ENCODE data around the gene GNB1L. TPM values are rescaled to one million over a fixed set of nuclear protein-coding genes. Genes with fewer than 3 reads are reported as not detected.

Gene GNB1L
- total RNA-seq, 1 donor from 2014 or later = 7.0 TPM

DNA sequence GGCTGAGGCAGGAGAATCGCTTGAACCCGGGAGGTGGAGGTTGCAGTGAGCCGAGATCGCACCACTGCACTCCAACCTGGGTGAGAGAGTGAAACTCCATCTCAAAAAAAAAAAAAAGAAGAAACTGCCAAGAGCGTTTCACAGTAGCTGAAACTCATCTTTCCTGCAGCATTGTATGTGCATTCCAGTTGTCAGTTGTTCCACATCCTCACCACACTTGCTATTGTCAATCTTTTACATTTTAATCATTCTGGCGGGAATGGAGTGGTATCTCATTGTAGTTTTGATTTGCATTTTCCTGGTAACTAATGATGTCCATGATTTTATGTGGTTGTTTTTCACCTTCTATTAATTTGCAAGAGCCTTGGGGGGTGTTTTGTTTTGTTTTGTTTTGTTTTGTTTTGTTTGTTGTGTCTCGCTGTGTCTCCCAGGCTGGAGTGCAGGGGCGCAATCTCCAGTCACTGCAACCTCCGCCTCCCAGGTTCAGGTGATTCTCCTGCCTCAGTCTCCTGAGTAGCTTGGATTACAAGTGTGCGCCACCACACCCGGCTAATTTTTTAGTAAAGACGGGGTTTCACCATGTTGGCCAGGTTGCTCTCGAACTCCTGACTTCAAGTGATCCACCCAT is 8.1 kb upstream of the GNB1L start:
- Histone ChIP-seq H3K36me3 (ENCODE audit: control insufficient read depth, insufficient read depth, low read length) (no peaks in the 10 kb centered on the region), H3K27me3 (ENCODE audit: control insufficient read depth, insufficient read depth, low read length) (no peaks in the 10 kb centered on the region), H3K4me3 (ENCODE audit: low read depth, low read length) (no peak overlapping the region)
- no peak for DNase-seq (ENCODE audit: low read depth)
- TF ChIP-seq, protein P1, sequence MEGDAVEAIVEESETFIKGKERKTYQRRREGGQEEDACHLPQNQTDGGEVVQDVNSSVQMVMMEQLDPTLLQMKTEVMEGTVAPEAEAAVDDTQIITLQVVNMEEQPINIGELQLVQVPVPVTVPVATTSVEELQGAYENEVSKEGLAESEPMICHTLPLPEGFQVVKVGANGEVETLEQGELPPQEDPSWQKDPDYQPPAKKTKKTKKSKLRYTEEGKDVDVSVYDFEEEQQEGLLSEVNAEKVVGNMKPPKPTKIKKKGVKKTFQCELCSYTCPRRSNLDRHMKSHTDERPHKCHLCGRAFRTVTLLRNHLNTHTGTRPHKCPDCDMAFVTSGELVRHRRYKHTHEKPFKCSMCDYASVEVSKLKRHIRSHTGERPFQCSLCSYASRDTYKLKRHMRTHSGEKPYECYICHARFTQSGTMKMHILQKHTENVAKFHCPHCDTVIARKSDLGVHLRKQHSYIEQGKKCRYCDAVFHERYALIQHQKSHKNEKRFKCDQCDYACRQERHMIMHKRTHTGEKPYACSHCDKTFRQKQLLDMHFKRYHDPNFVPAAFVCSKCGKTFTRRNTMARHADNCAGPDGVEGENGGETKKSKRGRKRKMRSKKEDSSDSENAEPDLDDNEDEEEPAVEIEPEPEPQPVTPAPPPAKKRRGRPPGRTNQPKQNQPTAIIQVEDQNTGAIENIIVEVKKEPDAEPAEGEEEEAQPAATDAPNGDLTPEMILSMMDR (IDR thresholded peaks at IDR 0.05; ENCODE audit: insufficient read depth, low read length, poor library complexity, severe bottlenecking) = no peak

DNA sequence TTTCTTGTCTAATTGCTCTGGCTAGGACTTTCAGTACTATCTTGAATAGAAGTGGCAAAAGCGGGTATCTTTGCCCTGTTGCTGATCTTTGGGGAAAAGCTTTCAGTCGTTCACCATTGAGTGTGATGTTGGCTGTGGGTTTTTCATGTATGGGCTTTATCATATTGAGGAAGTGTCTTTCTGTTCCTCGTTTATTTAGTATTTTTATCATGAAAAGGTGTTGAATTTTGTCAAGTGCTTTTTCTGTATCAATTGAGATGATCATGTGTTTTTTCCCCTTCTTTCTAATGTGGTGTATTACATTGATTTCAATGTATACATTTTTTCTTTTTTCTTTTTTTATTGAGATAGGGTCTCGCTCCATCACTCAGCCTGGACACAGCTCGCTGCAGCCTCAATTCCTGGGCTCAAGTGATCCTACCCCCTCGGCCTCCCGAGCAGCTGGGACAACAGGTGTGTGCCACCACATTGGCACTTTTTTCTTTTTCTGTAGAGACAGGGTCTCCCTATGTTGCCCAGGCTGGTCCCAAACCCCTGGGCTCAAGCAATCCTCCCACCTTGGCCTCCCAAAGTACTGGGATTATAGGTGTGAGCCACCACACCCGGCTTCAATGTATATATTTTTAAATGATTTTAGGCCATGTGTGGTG is 5.3 kb upstream of the GNB1L start:
- no peak for DNase-seq (ENCODE audit: low read depth)
- Histone ChIP-seq H3K36me3 (ENCODE audit: control insufficient read depth, insufficient read depth, low read length) (no peaks in the 10 kb centered on the region), H3K27me3 (ENCODE audit: control insufficient read depth, insufficient read depth, low read length) (no peaks in the 10 kb centered on the region), H3K4me3 (ENCODE audit: low read depth, low read length) (no peak overlapping the region)
- TF ChIP-seq, protein P1 (IDR thresholded peaks at IDR 0.05; ENCODE audit: insufficient read depth, low read length, poor library complexity, severe bottlenecking) = no peak

DNA sequence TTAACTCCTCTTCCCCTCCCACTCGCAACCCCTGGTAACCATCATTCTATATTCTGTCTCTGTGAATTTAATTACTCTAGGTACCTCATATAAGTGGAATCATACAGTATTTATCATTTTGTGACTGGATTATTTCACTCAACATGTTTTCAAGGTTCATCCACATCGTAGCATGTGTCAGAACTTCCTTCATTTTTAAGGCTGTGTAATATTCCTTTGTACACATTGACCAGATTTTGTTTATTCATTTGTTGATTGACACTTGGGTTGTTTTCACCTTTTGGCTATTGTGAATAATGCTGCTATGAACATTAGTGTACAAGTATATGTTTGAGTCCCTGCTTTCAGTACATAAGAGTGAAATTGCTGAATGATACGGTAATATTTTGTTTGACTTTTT is 2.7 kb upstream of the GNB1L start:
- TF ChIP-seq, protein P1 (IDR thresholded peaks at IDR 0.05; ENCODE audit: insufficient read depth, low read length, poor library complexity, severe bottlenecking) = no peak
- no peak for DNase-seq (ENCODE audit: low read depth)

DNA sequence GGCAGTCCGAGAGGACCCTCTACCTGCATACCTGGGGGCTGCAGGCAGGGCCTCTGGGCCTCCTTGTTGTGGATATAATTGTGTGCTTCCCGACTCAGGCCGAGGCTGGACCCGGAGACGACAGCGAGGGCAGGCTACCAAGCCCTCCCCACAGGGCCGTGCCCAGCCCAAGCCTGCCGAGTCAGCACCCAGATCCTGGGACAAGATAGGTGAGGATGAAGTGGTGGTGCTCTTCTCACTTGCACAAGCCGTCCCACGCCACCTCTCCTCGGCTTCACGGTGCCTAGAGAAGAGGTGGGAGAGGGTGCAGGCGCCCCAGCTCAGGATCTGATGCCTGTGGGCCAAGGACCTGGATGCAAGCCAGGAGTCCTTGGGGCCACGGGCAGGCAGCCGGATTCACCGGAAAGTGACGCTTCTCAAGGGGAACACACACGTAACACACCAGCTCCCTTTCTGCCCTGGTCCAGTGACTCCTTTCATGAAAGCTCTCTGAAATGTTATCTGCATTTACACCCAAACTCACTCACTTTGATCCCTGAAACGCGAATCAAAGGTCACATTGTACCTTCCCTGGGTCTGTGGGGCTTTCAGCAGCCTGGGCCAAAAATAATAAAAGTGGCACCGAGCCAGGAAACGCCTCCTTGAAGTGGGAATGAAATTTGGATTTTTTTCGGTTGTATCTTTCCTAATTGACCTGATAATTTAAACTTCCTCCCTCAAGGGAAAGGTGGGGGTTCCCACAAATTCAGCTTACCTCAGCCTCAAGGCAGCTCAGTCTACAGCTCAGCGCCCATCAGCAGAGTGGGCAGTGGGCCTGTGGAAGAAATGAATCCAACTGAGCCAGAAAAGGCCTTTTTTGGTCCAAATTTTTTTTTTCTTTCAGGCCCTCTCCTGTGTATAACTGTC is 1.1 kb upstream of the GNB1L start:
- TF ChIP-seq, protein P1 (IDR thresholded peaks at IDR 0.05; ENCODE audit: insufficient read depth, low read length, poor library complexity, severe bottlenecking) = no peak
- Histone ChIP-seq H3K4me3 (ENCODE audit: low read depth, low read length) (peak overlapping the region; percentile 83), H3K36me3 (ENCODE audit: control insufficient read depth, insufficient read depth, low read length) (no peaks in the 10 kb centered on the region), H3K27me3 (ENCODE audit: control insufficient read depth, insufficient read depth, low read length) (no peaks in the 10 kb centered on the region)
- no peak for DNase-seq (ENCODE audit: low read depth)

More for the DNA sequence above, 2.7 kb upstream of the GNB1L start:
- H3K27me3 ChIP-seq (ENCODE audit: control insufficient read depth, insufficient read depth, low read length) = no peaks in the 10 kb centered on the region
- H3K36me3 ChIP-seq (ENCODE audit: control insufficient read depth, insufficient read depth, low read length) = no peaks in the 10 kb centered on the region
- no peak overlapping the region for H3K4me3 ChIP-seq (ENCODE audit: low read depth, low read length)

DNA sequence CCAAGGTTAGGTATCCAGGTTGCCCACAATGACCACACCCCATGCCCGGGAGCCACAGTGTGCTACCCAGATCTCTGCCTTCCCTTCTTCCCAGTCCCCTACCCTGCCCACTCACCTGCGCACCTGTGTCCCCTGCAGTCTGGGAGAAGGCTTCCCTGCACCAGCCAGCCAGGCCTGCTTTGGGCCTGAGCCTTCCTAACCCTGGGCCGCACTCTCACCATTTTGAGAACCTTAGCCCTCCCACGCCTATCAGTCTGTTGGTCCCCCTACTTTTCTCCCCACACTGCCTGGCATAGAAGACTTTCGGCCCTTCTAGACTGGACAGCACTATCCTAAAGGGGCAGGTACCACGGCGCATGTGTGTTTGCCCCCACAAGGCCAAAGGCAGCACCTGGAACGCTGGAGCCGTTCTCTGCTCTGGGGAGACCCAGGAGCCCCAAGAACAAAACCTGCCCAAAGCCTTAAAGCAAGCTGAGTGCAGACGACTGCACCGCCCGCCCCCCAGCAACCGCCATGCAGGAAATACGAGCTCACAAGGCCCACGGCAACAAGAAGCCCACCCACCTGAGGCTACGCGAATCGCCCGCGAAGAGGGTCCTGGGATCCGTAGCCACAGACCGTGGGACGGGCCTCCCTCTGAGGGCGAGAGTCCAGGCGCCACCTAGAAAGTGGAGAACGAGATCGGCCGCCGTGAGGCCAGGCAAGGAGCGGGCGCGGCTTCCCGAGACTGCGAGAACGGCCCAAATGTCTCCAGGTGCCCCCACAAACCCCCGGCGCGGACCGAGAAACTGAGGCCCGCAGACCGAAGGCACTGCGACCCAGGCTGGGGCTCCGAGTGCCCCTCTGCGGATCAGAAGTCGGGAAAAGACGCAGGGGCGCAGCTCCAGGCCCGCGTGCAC is 546 bp downstream of the GNB1L start:
- no peak for DNase-seq (ENCODE audit: low read depth)
- Histone ChIP-seq H3K27me3 (ENCODE audit: control insufficient read depth, insufficient read depth, low read length) (no peaks in the 10 kb centered on the region), H3K36me3 (ENCODE audit: control insufficient read depth, insufficient read depth, low read length) (peaks cover 3% of the 10 kb centered on the region), H3K4me3 (ENCODE audit: low read depth, low read length) (peak overlapping the region; percentile 83)
- TF ChIP-seq, protein P1 (IDR thresholded peaks at IDR 0.05; ENCODE audit: insufficient read depth, low read length, poor library complexity, severe bottlenecking) = no peak
